NT2/D1 (cell line): Measurements from ENCODE around the gene GTF2F1.

Experiments used
- SUZ12 ChIP-seq: IDR thresholded peaks from 2 replicates; pipeline ENCODE4 v1.6.1; 2011; ENCODE audit not compliant: insufficient read length, insufficient read depth; ENCODE audit errors: extremely low read depth
- YY1 ChIP-seq: IDR thresholded peaks from 2 replicates; pipeline ENCODE4 v1.6.1; 2011; ENCODE audit not compliant: insufficient read length, insufficient read depth

- no peak for TF ChIP-seq SUZ12
- no peak for TF ChIP-seq YY1
Observed at GRCh38 chr19:6412447-6413091, 19.6 kb upstream of the GTF2F1 start.
